ENCODE results near the gene FRMPD4.

Gene FRMPD4

DNA sequence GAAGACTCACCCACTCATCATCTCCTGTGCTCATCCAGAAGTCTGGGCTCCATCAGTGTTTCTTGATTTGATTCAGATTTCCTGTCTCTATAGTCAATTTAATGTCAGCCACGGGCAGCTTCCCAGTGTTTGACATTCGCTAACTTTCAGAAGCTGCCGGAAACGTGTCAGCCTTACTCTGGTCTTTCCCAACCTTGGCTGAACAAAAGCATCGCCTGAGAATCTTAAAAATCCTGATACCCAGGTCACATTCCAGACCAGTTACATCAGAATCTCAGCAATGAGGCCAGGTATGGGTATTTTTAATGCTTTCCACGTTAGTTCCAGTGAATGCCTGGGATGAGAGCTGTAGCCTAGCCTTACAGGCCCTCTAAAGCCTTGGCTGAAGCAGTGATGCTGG, 233.8 kb downstream of the FRMPD4 start:
- no peak for DNase-seq

DNA sequence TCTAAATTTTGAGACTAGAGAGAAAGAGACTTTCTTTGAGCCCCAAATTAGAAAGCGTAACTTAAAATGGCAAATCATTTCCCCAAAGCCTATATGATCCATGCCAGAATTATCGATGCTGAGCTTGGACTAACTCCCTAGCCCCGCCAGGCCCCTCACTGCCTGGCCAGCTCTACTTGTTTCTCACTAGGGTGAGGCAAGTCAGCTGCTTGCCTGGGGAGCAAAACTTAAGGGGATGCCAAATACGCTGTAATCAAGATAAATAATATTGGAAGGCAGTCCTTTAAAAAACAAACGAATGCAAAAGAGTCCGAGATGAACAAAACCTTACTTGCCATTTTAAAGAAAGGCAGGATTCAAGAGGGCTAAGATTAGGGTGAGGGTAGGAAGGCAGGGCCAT, 236.0 kb downstream of the FRMPD4 start:
- no peak for DNase-seq

DNA sequence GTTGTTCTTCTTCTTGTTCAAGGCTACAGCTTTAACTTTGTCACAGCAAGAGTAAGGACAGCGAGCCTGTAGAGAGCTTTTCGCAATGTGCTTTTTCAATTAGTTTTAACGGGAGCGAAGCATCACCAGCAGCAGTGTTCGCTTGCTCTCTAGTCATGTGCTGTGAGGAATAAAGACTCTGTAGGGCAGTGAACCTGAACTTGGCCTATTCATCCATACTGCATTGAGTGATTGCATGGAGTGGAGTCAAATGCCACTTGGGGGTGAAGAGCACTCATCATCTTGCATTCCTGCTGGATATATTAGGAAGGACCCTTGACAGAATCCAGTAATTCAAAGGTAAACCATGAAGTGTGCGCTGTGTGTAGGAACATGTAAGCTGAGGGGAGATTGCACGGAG, 240.0 kb downstream of the FRMPD4 start:
- DNase-seq, result no peak

DNA sequence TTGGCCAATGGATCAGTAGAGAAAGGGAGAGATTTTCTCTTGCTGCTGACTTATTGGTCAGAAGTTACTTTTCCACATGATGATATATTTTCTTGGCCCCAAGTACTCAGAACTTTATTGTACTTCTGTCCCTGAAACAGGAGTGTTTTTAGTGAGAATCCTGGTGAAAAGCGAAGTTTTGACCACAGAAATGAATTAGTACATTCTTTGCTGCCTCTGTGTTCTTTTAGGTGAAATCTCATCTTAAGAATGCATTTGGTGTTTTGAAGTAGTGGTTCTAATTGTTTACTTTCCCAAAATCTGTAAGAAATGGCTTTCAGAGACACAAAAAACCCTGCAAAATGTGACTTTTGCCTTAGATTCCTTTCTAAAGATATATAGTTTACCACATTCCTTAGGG, 240.4 kb downstream of the FRMPD4 start:
- no peak for DNase-seq

DNA sequence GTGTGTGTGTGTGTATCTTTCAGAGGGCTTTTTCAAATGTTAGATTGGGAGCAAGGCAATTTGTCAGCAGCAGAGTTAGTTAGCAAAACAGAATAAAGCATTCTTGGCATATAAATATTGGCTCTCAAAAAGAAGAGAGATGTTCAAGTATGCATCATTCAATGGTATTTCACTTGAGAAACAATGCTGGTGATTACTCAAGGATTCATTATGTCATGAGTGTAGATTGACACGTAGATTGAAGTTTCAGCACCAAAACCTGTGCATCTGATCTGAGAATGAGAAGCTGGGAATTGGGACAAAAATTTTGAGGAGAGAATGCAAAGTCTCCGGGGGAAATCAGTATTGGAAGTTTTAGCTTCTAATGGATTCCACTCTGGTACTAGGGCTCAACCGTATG, 241.4 kb downstream of the FRMPD4 start:
- DNase-seq, result no peak

DNA sequence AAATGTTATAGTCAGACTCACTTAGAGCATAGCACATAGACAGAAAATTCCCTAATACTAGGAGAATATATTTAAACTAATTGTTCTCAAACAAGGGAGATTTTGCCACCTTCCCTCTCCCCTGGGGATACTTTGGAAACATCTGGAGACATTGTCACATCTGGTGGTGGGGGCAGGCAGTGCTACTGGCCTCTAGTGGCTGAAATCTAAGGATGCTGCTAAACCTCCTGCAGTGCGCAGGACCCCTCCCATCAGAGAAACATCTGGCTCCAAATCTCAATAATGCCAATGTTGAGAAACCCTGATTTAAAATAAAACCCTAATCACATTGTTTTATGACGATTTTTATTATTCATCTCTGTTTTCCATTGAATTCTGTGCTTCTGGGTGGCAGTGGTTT, 244.9 kb downstream of the FRMPD4 start:
- no peak for DNase-seq

DNA sequence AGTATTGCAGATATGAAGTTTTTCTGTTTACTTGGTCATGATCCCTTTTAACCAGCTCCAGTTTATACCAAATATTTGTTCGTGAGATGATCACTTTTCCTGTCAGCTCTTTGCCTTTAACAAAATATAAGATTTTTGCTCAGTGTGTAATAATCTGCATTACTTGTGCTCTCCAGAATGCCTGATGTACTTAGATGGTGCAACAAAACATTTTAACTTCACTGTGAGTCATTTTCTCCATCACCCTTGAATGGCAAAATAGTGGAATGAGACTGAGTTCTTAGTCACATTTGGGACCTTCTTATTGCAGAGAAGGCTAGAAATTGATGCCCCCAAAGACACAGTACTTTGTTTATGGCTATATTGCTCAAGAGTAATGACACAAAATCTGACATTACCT, 252.0 kb downstream of the FRMPD4 start:
- DNase-seq, result no peak

DNA sequence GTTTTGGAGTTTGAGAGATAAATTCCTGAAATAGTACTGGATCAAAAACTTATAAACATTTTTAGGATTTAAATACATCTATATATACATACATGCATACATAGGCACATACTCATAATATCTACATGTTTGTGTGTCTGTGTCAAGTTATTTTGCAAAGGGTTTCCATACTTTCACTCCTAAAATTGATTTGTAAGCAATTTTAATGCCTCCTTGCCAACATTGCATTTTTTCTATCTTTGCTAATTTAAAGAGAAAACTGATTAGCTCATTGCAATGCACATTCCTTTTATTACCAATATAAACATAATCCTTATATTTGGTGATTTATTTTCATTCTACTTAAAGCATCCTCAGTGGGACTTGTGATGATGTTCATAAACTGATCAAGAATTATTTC, 258.3 kb downstream of the FRMPD4 start:
- DNase-seq, result no peak

DNA sequence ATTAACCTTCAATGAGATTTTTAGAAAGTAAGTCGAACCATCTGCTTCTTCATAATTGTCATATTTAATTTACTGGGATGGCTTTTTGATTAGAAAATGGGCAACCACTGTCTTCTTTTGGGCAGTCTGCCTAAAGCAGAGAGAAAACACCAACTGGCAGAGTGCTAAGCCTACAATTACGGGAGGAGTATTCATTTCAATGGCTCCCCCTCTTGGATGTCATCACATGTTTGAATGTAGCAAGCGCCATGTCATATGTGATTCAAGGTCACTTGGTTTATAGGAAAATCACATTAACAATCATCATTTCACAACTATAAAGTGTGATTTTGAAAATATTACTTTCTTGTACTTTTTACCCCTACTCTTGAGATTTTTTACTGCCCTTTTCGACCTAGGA, 261.9 kb downstream of the FRMPD4 start:
- no peak for DNase-seq

DNA sequence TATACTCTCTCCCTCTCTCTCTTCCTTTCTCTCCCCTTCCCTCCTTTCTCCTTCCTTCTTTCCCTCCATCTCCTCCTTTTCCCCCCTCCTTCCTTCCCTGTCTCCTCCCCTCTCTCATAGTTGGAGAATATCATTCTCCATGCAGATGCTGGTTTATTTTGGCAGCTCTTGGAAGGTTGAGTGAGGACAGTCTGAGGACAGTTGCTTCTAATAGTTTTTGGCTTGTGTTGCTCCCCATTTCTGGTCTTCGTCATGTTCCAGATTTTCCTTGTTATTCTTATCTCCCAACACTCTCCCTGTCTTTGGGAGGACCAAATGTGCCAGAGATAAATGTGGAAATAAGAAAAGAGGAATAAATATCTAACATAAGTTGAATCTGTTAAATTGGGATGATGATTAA, 263.0 kb downstream of the FRMPD4 start:
- no peak for DNase-seq

DNA sequence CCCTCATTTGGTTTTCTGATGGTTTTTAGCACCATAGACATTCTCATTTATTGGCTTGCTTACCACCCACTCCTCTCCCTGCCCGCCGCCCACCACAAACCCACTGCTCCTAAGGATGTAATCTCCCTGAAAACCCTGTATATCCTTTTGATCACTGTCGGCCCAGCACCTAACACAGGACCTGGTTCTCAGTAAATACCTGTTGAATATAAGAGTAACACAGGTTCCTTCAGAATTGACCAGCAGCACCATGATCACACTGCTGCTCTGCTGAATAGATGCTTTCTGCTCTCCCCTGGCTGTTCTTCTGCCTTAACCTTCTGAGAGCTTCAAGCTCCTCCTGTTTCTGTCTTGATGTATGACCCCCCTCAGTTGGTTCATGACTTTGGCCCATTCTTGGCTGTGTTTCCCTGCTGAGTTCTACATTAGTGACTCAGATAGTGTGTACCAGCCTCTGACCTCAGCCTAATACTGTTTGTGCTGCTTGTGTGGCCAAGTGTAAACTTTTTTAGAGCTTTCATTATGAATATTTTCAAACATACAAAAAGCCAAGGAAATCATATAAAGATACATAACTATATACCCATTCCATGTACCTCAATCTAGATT, 265.3 kb downstream of the FRMPD4 start:
- no peak for DNase-seq

DNA sequence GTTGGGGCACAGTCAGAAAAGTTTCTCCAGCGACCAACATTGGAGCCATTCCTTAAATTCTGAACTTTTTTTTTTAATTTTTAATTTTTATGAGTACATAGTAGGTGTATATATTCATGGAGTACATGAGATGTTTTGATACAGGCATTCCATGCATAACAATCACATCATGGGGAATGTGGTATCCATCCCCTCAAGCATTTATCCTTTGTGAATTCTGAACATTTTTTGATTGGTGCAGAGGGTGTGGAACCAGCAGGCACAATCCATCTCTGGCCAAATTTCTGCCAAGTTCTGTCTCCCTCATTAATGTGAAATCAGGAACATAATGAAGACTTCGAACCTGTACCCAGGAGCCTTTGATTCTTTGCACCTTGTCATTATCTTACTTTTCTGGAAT, 267.0 kb downstream of the FRMPD4 start:
- DNase-seq, result no peak

DNA sequence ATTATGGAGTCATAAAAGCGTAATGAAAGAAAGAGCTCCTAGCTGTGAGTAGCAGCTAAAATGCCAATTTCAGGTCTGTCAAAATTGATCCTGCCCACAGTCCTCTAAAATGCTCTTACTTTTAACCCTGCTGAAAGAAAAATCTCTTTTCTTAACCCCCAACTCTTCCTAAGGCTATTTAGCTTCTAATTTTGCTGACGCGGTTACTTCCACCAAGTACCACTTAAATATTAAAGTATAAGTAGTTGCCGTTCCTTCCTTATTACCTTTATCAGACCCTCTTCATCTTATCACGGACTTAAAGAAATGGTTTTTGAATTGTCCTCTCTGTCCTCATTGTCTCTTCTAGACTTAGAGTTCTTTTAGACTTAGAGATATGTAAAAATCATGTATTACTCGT, 272.2 kb downstream of the FRMPD4 start:
- DNase-seq, result no peak

DNA sequence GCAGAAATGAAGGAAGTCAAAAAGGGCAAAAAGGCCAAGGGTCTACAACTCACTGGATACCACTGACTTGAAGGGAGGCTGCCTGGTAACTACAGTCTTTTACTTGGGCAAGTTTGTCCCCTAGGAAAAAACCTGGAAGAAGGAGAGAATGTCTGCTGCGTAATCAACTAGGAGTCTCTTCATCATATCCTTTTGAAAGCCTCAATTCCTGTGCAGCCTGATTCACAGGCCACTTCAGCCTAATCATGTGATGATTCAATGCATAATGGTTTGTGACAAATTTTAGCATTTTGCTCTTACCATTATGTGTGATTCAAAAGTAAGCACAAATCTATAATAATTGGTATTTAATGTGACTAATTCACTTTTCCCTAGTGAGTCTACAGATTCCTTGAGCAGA, 273.6 kb downstream of the FRMPD4 start:
- DNase-seq, result no peak

DNA sequence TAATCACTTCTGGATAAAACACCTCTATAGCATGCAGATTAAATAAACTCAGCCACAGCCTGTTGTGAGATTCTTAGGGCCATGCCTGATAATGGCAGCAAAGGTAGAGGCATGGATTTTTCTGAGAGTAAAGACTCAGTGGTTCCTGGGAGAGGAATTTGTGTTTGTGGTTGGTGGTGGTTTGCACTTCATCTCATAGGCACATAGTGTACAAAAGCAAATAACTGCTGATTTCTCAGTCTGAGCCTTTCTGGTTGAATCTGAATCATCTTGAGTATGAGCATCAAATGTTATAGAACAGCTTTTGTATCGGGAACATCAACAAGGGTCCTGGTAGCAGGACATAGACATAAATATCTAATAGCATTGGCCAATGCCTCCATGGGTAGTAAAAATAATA, 274.3 kb downstream of the FRMPD4 start:
- no peak for DNase-seq

DNA sequence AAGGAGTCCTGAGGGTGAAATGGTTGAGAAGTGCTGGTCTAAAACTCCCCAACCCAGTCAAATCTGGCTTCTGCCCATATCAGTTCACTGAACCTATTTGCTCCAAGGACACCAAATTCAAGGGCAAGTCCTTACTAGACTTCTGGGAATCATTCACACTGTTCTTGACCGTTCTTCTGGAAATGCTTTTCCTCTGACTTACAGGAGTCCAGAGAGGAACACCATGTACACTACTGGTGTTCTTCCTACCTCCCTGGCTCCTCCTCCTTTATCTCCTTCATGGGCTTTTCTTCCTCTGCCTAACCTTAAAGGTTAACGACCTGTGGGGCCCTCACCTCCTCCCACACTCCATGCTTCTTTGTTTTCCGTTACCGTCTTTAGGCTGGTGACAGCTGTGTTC, 281.3 kb downstream of the FRMPD4 start:
- no peak for DNase-seq

DNA sequence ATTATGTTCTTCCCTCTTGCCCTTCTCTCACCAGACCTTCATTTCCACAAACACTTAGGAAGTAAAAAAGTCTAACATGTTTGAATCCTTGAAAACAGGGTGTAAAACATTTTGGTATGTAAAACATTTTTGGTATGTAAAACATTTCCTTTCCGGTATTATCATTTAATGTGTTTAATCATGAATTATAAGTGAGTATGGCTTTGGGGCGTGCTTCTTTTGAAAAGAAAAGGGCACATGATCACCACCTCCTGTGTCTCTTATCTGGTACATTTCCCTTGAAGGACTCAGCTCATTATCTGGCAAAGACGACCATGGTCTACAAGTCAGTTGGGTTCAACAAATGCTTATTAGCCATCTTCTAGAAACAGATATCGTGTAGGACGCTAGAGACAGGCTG, 283.6 kb downstream of the FRMPD4 start:
- no peak for DNase-seq

DNA sequence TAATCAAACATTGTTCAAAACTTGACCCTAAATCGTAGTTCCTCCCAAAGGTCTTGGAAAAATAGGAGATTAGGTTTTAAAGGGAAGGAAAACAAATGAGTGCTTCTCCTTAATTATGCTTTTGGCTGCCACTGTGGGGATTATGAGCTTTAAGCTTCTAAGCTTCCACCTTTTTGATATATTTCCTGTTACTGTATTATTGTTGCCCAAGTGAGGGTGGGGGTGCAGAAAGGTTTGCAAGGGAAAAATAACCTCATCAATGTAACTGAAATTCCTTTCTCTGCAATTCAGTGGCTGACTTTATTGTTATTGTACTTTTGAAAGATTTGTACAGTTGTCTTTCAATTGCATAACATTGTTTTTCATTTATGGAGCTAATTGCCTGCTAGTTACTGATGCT, 285.1 kb downstream of the FRMPD4 start:
- no peak for DNase-seq

DNA sequence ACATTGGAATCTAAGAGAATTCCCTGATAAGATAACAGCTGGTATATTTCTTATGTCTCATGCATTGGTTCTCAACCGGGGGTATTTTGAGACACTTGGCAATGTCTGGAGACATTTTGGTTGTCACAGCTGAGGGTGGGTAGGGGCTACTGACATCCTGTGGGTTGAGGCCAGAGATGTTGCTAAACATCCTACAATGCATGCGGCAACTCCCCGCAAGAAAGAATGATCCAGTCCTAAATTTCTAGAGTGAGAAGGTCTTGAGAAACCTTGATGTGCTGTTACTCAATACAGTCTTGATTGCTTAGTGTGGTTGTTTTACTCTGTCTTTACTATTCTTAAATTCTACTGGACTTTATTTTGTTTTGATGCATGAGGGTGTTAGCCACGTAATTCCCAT, 287.2 kb downstream of the FRMPD4 start:
- DNase-seq, result no peak

DNA sequence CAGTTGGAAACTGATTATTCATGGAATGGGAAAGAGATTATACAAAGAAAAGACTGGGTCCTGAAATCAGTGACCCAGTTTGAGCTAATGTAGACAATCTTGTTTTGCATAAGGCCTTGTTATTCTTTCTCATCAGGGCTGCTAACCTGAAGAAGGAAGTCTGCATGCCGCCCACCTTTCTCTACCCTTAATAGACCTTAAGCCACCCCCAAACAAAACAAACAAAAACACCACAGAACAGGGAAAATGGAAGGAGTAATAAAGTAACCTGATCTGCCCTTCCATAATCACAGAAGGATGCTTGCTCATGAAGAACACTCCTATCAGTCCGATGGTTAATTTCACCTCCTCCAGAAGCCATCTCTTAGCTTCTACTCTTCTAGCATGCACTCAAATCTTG, 288.1 kb downstream of the FRMPD4 start:
- DNase-seq, result no peak

DNA sequence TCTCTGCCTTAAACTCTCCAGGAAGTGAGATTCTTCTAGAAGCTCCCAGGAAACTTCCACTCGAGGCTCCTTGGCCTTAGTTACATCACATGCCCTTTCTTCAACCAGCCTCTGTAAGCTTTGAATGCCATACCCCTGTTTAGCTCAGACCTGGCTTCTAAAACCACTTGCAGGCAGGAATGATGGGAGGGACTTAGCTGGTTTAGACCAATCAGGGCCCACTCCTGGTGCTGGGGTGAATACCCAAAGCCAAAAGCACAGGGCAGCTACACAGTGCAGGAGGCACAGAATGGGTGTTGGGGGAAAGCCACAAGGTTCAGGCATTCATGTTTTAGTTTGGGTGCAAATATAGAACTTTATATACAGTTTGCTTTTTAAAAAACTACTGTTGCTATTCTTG, 296.2 kb downstream of the FRMPD4 start:
- DNase-seq, result no peak

DNA sequence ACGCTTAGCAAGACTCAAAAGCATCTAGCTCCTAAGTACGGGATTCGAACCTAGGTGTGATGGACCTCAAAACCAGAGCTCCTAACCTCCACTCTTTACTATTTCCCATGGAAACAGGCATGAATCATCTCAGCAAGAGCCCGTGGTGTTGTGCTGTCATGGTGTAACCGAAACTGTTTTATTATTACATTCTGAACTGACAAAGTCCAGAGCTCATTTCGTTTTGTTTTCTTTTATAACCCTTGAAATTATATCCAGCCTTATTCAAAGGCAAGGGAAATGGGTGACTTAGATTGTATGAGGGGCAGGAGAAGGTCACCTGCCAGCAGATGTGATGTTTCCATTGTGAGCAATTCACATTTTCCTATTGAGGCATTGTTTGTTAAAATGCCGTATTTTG, 301.1 kb downstream of the FRMPD4 start:
- no peak for DNase-seq

DNA sequence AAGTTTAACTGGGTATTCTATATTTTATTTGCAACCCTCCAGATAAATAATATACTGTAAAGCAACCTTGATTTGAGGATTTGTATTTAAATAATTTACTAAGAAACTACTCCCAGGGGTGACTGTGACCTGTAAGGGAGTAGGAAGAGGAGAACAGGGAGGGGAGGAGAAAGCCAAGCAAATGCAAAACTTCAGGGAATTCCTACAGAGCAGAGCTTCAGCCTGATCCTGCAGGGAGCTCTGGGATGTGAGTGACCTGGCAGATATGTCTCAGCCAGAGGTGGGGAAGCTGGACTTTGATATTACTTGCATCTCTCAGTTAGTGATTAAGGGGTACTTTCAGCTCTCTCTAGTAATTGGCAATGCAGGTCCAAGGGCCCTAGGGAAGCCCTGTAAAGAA, 302.0 kb downstream of the FRMPD4 start:
- DNase-seq, result no peak

DNA sequence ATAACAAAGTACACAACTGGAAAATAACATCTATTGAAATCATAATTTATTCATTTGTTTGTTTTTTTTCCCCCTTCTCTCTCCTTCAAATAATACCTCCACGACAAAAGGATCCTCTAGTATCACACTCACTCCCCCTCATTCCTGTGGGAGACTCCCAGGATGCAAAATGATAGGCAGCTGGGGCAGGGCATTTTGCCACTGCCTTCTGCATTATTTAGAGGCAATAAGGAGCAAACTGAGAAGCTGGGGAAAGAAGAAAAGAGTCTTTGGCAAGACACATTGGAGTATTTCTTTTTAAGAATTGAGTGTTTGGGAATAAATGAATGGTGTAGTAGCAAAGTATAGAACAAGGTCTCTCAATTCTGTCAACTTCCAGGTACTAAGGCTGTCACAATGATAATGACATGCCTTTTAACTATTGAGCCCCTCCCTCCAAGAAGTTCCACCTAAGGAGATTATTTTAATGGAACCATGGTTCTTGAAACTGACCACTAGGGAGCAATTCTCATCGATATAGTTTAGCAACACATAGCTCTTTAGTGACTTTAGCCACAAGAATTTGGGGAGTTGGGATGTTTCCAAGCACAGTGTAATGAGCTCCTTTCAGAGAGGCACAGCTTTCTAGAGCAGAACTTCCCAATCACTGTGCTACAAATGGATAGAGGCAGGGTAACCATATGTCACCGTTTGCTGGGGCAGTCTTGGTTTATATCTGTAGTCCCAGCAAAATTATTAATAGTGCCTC, 303.3 kb downstream of the FRMPD4 start:
- no peak for DNase-seq

DNA sequence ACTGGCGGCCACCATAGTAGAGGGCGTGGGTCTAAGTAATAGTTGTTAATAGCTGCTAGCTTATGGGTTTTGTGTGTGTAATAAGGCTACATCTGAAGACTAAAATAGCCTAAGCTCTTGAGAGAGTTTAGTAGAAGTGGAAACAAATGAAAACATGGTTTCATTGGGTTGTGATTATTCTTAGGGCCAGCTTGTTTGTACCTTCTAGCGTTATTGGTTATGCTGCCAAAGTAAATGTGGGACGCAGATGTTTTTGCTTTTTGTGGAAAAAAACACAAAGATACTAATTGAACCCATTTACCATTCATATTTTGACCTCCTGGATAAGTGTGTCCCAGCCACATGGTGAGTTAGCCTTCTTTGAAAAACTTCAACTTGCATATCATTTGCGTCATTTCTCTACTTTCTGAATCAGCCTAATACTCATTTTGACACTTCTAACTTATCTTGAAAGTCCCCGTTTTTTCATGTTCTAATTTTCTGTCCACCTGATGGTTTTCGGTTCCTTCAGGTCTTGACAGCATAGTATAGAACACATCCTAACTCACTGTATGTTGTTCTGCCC, 305.3 kb downstream of the FRMPD4 start:
- DNase-seq, result no peak

Data from GDM1 (cell line).